T47D (cell line): ENCODE data around the gene CNIH3.

Source experiments
- DNase-seq, 2 experiments: peaks; one replicate each; pipeline versions ENCODE4 v3.0.0 to v3.0.0-alpha.2; 2011 to 2012; ENCODE audit warnings: low read depth in 1 of 2, low spot score in 1 of 2
- JUND ChIP-seq: IDR thresholded peaks from 2 replicates; pipeline ENCODE4 v1.6.1; 2012; ENCODE audit warnings: low read depth
- in situ Hi-C: cut with HindIII; loops from 2 replicates; pipeline ENCODE4 v1.10.0; 2016; ENCODE audit warnings: low sequenced_read_pairs, low pct_unique_long_range_greater_than_20kb

Gene CNIH3

DNA sequence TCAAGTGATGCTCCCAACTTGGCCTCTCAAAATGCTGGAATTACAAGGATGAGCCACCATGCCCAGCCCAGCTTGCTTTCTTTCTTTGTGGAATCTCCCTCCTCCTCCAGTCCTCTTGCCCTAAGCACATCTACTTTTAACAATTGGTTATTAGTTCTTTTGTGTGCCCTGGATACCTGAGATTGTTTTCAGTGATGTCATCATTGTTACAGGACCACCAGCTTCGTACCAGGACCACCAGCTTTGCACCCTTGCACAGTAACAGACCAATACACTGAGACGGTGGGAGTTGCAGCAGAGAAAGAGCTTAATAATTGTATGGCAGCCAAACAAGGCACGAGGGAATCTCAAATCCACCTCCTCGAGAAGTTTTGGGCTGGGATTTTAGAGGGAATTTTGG, 71.3 kb downstream of the CNIH3 start:
- in situ Hi-C loops: no loop called here
- no peak for TF ChIP-seq JUND
- DNase-seq: no peak

DNA sequence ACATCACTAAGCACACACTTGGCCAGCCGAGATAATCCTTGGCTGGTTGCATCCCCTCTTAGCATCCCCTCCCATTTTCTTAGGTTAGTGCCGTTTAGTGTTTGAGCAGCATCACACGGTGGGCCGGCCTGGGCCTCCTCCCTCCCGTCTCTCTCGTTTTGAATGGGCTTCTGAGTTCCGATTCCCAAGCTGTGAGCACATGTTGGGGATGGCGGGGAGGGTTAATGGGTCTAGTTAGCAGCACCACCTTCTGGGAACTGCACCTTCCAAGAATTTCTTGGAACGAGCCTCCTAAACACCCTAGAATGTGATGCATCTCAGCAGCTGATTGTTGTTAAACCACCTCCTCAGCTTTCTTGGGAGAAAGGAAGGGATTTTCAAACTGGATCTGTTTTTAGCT, 73.3 kb downstream of the CNIH3 start:
- TF ChIP-seq JUND: no peak
- DNase-seq: no peak
- in situ Hi-C loops: no loop called here

DNA sequence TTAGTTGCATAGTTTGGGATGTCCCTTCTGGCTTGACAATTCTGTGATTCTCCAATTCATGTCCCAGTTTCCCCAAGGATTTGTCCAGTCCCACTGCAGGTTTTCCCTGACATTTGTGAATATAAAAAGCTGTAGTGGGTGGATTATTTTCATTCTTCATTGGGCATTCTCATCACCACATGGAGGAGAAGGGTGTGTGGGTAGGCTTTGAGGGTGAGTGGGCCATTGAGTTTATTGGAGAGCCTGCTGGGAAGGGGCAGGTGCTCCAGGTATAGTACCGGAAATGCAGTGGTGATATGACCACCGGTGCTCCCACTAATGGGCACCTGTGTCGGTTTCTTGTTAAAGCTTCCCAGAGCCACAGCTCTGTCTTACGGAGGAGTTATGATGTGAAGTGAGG, 74.5 kb downstream of the CNIH3 start:
- no peak for TF ChIP-seq JUND
- in situ Hi-C loops: no loop called here
- DNase-seq: no peak

DNA sequence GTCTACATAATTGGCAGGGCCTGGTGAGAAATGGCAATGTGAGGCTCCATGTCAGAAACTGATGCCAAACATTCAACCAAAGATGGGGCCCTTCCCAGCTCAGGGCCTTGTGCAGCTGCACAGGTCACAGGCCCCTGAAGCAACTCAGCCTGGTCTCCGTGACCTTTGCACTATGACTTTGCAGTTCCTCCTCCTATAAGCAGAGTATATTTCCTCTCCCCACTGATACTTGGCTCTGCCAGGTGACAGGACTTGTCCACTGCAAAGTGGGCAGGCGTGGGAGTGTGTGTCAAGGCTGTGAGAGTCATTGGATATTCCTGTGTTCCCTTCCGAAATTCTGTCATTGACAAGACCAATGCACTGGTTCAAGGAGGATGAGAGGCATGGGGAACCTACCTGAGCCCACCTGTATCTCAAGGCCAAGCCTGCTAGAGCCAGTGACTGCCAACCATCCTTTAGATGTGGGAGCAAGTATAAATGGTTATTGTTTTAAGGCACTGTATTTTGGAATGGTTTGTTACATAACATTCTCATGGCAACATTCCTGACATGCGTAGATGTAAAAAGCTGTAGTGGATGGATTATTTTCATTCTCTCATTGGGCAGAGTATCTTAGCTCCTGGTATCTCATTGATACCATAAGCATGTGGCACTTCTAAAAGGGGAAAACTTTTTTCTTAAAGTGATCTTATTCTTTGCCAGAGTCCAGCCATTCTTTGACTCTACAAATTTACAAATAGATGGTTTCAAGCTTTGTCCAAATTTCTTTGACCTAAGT, 75.2 kb downstream of the CNIH3 start:
- TF ChIP-seq JUND: no peak
- in situ Hi-C loops: no loop called here
- no peak for DNase-seq

DNA sequence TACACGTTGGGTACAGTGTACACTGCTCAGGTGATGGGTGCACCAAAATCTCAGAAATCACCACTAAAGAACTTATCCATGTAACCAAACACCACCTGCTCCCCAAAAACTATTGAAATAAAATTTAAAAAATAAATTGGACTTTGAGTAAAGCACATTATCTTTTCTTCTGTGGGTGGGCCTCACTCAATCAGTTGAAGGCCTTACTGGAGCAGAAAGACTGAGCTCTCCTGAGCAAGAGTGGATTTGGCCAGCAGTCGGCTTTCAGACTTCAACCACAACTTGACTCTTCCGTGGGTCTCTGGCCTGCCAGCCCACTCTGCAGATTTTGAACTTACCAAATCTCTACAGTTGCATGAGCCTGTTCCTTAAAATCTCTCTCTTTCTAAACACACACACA, 78.9 kb downstream of the CNIH3 start:
- DNase-seq: no peak
- in situ Hi-C loops: no loop called here

DNA sequence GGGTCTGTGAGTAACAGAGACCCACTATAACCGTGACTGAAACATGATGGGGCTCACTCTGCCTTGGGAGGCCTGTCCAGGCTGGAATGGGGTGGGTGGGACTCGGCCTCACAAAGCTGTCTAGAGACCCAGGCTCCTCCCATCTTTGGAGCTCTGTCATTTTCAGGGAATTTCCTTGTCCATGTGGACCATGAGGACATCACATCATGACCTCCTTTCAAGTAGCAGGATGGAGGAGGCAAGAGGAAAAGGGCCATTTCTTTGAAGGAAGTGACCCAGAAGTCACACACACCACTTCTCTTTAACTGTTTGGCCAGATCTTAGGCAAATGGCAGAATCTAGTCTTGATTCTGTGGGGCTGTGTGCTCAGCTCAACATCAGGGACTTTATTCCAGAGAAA, 79.9 kb downstream of the CNIH3 start:
- DNase-seq: no peak
- TF ChIP-seq JUND: no peak
- in situ Hi-C loops: no loop called here

More for the DNA sequence above, 78.9 kb downstream of the CNIH3 start:
- TF ChIP-seq JUND: no peak

DNA sequence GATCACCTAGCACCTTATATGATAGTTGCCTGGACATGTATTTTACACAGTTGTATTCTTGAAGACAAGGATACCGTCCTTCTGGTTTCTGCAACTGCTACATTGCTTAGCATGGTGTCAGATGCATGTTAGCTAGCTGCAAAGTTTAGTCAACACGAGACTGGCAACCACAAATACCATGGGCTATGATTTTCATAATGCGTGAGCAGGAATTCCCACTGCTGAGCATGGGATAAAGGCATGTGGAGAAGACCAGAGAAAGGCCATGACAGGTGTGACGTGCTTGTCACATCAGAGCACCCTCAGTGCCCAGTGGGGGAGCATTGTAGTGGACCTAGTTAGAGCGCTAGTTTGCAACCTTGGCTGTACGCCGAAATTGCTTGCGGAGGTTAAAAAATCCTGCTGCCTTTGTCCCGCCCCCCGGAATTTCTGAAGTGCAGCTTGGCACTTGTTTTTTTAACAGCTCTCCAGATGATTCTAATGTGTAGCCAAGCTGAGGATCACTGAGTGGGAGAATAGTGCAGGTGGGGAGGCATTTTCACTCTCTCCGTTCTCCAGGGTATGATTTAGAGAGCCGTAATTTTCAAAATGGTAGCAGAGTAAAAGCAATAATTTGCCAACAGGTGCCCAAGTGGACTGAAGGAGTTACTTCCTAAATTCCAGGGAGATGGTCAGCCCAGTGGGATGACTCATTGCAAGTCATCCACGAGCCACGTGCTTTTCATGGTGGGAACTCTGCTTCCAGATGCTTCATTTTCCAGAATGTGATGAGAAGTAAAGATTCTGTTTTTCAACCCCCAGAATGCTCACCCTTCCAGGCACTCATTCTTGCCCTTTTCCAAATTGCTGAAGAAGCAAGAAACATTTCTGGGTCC, 81.0 kb downstream of the CNIH3 start:
- no peak for DNase-seq
- in situ Hi-C loops: no loop called here
- TF ChIP-seq JUND: no peak

DNA sequence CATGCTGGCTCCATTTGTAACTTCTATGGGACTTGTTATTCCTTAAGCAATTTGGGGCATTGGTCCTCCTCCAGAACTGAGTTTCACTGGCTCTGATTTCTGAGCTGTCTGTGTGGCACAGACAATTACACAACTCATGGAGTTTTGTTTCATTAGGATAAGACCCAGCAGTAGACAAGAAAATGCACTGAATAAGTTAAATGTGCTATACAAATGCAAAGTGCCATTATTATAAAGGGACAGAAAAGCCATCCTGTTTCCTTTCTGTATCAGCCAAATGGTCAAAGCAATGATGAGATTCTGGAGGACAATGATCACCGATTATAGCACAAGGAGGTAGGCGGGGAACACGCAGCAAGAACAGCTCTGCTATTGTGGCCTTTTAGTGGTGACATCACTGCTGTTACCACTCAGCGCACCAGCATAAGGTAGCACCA, 81.9 kb downstream of the CNIH3 start:
- in situ Hi-C loops: no loop called here
- no peak for DNase-seq
- TF ChIP-seq JUND: no peak

DNA sequence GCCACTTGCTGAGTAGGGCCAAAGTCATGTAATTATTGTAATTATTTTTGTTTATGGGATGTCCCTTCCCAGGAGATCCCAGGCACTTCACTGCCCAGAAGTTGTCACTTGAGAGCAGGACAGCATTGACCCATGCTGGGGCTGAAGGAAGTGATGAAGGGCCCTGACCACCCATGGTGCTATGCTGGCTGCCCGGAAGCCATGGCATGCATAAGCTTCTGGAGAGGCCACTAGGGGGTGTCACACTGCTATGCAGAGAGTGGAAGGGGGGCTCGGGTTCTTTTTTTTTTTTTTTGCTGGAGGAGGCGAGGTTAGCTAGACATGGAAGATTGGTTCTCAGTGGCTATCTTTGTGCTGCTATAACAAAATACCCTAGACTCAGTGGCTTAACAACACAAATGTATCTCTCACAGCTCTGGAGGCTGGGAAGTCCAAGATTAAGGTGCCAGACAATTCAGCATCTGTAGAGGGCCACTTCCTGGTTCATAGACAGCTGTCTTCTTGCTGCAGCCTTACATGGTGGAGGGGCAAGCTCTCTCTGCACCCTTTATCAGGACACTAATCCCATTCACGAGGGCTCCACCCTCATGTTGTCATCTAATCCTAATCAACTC, 84.9 kb downstream of the CNIH3 start:
- in situ Hi-C loops: no loop called here
- TF ChIP-seq JUND: no peak
- DNase-seq: peak in 1 of 2 experiments; percentile 47

DNA sequence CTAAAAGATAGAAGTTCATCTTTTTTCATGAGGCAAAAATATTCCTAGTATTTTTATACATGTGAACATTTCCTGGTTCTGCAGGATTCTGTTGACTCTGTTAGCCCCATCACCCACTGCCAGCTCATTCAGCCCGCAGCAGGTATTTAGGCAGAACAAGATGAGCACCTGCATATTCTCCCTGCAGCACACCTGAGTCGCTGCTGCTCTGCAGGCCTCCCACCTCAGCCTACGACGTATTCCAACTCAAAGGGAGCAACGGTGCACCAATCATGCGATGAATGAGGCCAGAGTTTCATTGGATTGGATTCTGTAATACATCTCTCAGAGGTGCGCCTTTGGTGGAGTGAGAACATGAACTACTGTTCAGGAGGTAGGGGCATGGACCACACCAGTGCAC, 87.6 kb downstream of the CNIH3 start:
- no peak for TF ChIP-seq JUND
- DNase-seq: no peak
- in situ Hi-C loops: no loop called here

DNA sequence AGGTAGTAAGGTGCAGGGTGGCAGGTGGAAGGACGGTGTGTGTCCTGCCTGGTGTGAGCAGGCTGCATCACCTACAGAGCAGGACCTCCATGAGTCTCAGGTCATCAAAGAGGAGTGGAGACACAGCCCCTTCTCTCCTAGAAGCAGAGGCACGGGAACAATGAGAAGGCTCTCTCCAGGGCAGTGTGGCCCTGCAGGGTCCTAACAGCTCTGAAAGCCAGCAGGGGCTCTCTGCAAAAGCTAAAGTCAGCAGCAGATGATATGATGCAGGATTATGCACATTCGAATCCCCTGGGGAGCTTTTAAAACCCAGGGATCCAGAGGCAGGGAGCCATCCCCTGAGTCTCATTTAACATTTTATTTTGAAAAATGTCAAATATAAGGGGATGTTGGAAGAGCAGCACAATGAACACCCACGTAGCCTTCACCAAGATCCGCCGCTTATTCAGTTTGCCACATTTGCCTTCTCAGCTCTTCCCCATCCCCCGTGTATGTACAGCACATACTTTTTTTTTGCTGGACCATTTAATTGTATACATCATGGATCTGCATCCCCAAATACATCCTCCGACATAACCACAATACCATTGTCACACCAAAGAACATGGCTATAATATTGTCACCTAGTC, 88.1 kb downstream of the CNIH3 start:
- no peak for DNase-seq
- no peak for TF ChIP-seq JUND
- in situ Hi-C loops: no loop called here

DNA sequence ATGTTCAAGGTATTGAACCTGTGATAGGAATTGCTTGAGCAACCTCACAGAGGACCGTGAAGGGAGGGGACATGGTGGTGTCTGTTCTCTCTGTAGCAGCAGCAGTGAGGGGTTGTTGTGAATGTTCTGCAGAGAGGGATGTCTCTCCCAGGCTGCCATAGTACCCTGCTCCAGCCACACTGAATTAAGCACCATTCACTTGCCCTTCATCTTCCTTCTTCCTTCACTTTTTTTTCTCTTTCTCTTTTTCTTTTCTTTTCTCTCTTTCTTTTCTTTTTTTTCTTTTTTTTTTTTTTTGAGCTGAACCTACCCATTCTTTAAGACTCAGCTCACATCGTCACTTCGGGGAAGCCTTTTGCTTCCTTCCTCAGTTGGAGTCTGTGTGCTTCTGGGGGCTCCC, 89.5 kb downstream of the CNIH3 start:
- in situ Hi-C loops: no loop called here
- TF ChIP-seq JUND: no peak
- DNase-seq: no peak
